Immature natural killer cell (primary cell): ENCODE data around the gene KRTAP10-9. TPM values are rescaled to one million over a fixed set of nuclear protein-coding genes. Genes with fewer than 3 reads are reported as not detected.
A peak's percentile ranks its signal among the peaks of the same experiment; 100 is the strongest.
"Not testable (repeated sequence)": the region's sequence is repeated elsewhere in the genome, so short reads cannot be mapped to it uniquely, and the experiment has no call there.

Experiments used
- DNase-seq, 3 donors: peaks; one replicate each; pipeline ENCODE4 v3.0.0; 2022; ENCODE audit warnings: mixed read lengths in 1 of 3
- H3K27ac Mint-ChIP-seq, 6 donors: one replicate each; pipeline ENCODE4 v1.8.0; 2020; ENCODE audit warnings: mixed read lengths in 6 of 6, mild to moderate bottlenecking in 5 of 6, inconsistent platforms in 4 of 6, moderate library complexity in 3 of 6
- H3K27me3 Mint-ChIP-seq, 3 donors: one replicate each; pipeline ENCODE4 v1.8.0; 2020 to 2021; ENCODE audit warnings: low read depth in 3 of 3, mild to moderate bottlenecking in 3 of 3, mixed read lengths in 3 of 3, moderate library complexity in 3 of 3, inconsistent platforms in 1 of 3
- H3K36me3 Mint-ChIP-seq, 3 donors: one replicate each; pipeline ENCODE4 v1.8.0; 2020; ENCODE audit warnings: mixed read lengths in 3 of 3, inconsistent platforms in 2 of 3, mild to moderate bottlenecking in 2 of 3
- H3K4me1 Mint-ChIP-seq, 2 donors: one replicate each; pipeline ENCODE4 v1.8.0; 2020; ENCODE audit warnings: inconsistent platforms in 2 of 2, mild to moderate bottlenecking in 2 of 2, mixed read lengths in 2 of 2, moderate library complexity in 1 of 2
- H3K4me3 Mint-ChIP-seq, 5 donors: one replicate each; pipeline ENCODE4 v1.8.0; 2020; ENCODE audit warnings: mild to moderate bottlenecking in 5 of 5, mixed read lengths in 5 of 5, inconsistent platforms in 3 of 5, moderate library complexity in 3 of 5
- H3K9me3 Mint-ChIP-seq, 6 donors: one replicate each; pipeline ENCODE4 v1.8.0; 2020; ENCODE audit warnings: mild to moderate bottlenecking in 6 of 6, mixed read lengths in 6 of 6, inconsistent platforms in 4 of 6, moderate library complexity in 3 of 6
- polyA plus RNA-seq, 3 donors: library from polyadenylated mRNA; unstranded; fragments of 300-500 nt; fragmentation: Illumina TruSeq; gene quantifications; one replicate each; pipeline ENCODE4 v1.2.3, GENCODE V29; 2021

Gene KRTAP10-9, protein sequence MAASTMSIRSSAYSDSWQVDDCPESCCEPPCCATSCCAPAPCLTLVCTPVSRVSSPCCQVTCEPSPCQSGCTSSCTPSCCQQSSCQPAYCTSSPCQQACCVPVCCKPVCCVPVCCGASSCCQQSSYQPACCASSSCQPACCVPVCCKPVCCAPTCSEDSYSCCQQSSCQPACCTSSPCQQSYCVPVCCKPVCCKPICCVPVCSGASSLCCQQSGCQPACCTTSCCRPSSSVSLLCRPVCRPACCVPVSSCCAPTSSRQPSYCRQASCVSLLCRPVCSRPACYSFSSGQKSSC
- not detected for polyA plus RNA-seq

DNA sequence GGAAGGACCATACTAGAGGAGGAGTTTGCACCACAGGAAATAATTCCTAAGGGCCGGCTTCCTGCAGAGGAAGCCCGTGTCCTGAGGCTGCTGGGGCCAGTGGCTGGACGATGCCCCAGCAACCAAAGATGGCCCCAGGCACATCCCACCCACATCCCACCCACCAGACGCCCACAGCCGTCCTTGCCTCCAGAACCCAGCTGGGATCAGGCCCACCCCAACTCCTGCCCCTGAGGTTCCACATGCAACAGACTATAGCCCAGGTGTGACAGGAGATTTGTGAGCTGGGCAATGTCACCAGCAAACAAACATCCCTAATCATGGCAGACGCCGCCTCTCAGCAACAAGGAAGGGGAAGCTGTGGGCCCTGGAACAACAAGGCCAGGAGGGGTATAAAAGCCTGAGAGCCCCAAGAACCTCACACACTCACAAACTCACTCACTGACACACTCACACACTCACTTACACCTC, at the start of gene KRTAP10-9:
Gene KRTAP10-9 (plus strand): TSS at position 421 of the 471 bp plus-strand sequence. CDS start 79 bp downstream, outside the sequence.
- H3K9me3 Mint-ChIP-seq, result peaks cover 19 to 45% (median 39%) of the 10 kb centered on the region in 6 donors
- peak within 1 kb of the TSS; percentile 51 to 78 (median 68) for H3K4me3 Mint-ChIP-seq
- peak within 1 kb of the TSS; percentile 56 to 92 (median 82) for H3K27ac Mint-ChIP-seq
- peaks cover 2 to 10% (median 6%) of the 10 kb centered on the region in 3 donors for H3K27me3 Mint-ChIP-seq
- H3K36me3 Mint-ChIP-seq, result peaks cover 23 to 36% (median 28%) of the 10 kb centered on the region in 3 donors
- H3K4me1 Mint-ChIP-seq, result peaks cover 57 to 70% of the 10 kb centered on the region in 2 donors
- no peak for DNase-seq

- Mint-ChIP-seq H3K36me3 (peaks cover 0 to 6% (median 3%) of the 10 kb centered on the region in 3 donors), H3K27me3 (peaks cover 4 to 12% (median 7%) of the 10 kb centered on the region in 3 donors), H3K4me1 (no peaks in the 10 kb centered on the region), H3K4me3 (no peak overlapping the region), H3K27ac (no peak overlapping the region), H3K9me3 (peaks cover 9 to 24% (median 18%) of the 10 kb centered on the region in 6 donors)
- no peak for DNase-seq
These were observed 48.4 kb upstream of the KRTAP10-9 start for GRCh38 chr21:44578371-44579055.

GRCh38 chr21:44579056-44579832, 47.6 kb upstream of the KRTAP10-9 start:
- H3K4me1 Mint-ChIP-seq, result no peaks in the 10 kb centered on the region
- H3K36me3 Mint-ChIP-seq, result peaks cover 0 to 6% (median 3%) of the 10 kb centered on the region in 3 donors
- peaks cover 4 to 15% (median 7%) of the 10 kb centered on the region in 3 donors for H3K27me3 Mint-ChIP-seq
- H3K9me3 Mint-ChIP-seq, result peaks cover 9 to 24% (median 18%) of the 10 kb centered on the region in 6 donors
- no peak for DNase-seq
- H3K27ac Mint-ChIP-seq, result no peak overlapping the region
- H3K4me3 Mint-ChIP-seq, result no peak overlapping the region

GRCh38 chr21:44579833-44580144, 47.1 kb upstream of the KRTAP10-9 start:
- DNase-seq, result no peak
- no peaks in the 10 kb centered on the region for H3K4me1 Mint-ChIP-seq
- peaks cover 0 to 6% (median 3%) of the 10 kb centered on the region in 3 donors for H3K36me3 Mint-ChIP-seq
- H3K27ac Mint-ChIP-seq, result no peak overlapping the region
- H3K27me3 Mint-ChIP-seq, result peaks cover 4 to 13% (median 7%) of the 10 kb centered on the region in 3 donors
- H3K9me3 Mint-ChIP-seq, result peaks cover 10 to 24% (median 18%) of the 10 kb centered on the region in 6 donors
- H3K4me3 Mint-ChIP-seq, result peak overlapping the region in 1 of 5 donors; percentile 21

DNA sequence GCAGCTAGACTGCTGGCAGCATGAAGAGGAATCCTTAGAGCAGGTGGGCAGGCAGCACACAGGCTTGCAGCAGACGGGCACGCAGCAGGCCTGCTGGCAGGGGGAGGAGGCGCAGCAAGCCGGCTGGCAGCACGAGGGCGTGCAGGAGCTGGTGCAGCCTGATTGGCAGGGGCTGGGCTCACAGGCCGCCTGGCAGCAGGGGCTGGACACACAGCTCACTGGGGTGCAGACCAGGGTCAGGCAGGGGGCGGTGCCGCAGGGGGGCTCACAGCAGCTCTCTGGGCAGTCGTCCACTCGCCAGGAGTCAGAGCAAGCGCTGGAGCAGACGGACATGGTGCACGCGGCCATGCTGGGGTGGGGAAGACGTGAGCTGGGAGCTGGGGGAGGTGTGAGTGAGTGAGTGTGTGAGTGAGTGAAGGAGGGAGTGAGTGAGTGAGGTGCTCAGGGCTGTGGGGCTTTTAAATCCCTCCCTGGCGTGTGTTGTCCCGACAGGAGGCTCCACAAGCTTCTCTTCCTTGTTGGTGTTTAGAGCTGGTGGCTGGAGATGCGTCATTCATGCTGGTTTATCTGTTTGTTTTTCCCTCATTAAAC, 46.6 kb upstream of the KRTAP10-9 start, which contains the start of gene KRTAP10-5:
Gene KRTAP10-5 (minus strand): TSS at position 374 of the 591 bp plus-strand sequence. CDS start 26 bp downstream, at position 348.
- H3K4me3 Mint-ChIP-seq, result peak within 1 kb of the TSS in 2 of 5 donors; percentile 18 to 21
- not testable (repeated sequence) for DNase-seq

GRCh38 chr21:44581158-44581557, 45.7 kb upstream of the KRTAP10-9 start:
- Mint-ChIP-seq H3K36me3 (peaks cover 0 to 6% (median 3%) of the 10 kb centered on the region in 3 donors), H3K27me3 (peaks cover 4 to 20% (median 11%) of the 10 kb centered on the region in 3 donors), H3K4me3 (no peak overlapping the region), H3K9me3 (peaks cover 6 to 24% (median 18%) of the 10 kb centered on the region in 6 donors), H3K27ac (no peak overlapping the region), H3K4me1 (no peaks in the 10 kb centered on the region)
- DNase-seq, result no peak

More for the DNA sequence above, 46.6 kb upstream of the KRTAP10-9 start, which contains the start of gene KRTAP10-5:
- not testable (repeated sequence) for H3K36me3 Mint-ChIP-seq, H3K4me1 Mint-ChIP-seq
- H3K27ac Mint-ChIP-seq, result peak within 1 kb of the TSS in 1 of 6 donors; percentile 39
- H3K9me3 Mint-ChIP-seq, result peaks cover 10 to 24% (median 18%) of the 10 kb centered on the region in 6 donors
- H3K27me3 Mint-ChIP-seq, result peaks cover 4 to 14% (median 9%) of the 10 kb centered on the region in 3 donors

DNA sequence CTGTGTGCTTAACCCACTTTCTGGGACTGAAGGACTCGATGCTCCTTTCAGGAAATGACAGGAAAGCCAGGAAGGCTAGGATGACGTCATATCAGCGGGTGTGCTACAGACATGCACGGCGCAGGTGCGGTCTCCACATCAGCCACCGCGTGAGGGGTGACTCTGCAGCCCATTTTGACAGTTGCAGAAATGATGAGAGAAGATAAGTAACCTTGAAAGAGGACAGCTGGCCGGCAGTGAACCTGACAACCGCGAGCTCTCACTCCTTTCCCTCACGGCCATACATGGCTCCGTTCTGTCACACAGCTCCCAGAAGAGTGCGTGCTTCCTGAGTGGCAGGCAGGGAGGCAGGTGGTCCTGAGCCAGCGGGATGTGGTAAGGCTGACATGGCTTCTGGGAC, 44.8 kb upstream of the KRTAP10-9 start:
- H3K4me1 Mint-ChIP-seq, result no peaks in the 10 kb centered on the region
- H3K27me3 Mint-ChIP-seq, result peaks cover 4 to 27% (median 12%) of the 10 kb centered on the region in 3 donors
- no peak overlapping the region for H3K27ac Mint-ChIP-seq
- peaks cover 0 to 6% (median 3%) of the 10 kb centered on the region in 3 donors for H3K36me3 Mint-ChIP-seq
- H3K9me3 Mint-ChIP-seq, result peaks cover 6 to 19% (median 17%) of the 10 kb centered on the region in 6 donors
- no peak for DNase-seq
- no peak overlapping the region for H3K4me3 Mint-ChIP-seq

DNA sequence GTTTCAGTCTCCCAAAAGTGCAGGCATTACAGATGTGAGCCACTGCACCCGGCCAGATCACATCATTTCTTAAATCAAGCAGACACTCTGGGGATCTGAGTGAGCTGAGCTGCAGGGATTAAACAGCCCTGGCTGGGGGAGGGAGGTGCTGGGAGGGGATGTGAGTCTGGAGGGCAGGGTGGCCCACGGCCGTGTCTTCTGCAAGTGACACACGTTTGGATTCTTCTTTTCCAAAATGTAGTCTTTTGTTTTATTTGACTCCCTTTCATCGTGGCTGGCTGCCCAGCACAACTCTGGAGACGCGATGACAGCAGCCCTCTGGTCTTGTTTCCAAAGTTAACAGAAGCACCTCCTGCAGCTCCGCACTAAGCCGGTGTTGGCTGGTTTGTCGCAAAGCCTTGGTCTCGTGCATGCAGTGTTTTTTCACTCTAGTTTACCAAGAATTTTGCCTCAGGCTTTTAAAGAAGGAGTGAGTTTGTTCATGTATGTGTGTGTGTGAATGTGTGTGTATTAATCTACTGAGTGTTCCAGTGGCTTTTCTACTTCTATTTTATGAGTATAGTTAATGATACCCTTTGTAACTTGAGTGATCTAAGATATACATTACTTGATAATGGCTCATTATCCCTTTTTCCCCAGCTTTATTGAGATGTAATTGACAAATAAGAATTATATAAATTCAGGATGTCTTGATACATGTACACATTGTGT, 43.6 kb upstream of the KRTAP10-9 start:
- H3K27me3 Mint-ChIP-seq, result peaks cover 4 to 28% (median 18%) of the 10 kb centered on the region in 3 donors
- H3K9me3 Mint-ChIP-seq, result peaks cover 6 to 19% (median 14%) of the 10 kb centered on the region in 6 donors
- no peak for DNase-seq
- H3K36me3 Mint-ChIP-seq, result peaks cover 0 to under 1% (median 0%) of the 10 kb centered on the region in 3 donors
- H3K4me3 Mint-ChIP-seq, result no peak overlapping the region
- H3K4me1 Mint-ChIP-seq, result no peaks in the 10 kb centered on the region
- no peak overlapping the region for H3K27ac Mint-ChIP-seq

GRCh38 chr21:44583800-44584147, 43.1 kb upstream of the KRTAP10-9 start:
- Mint-ChIP-seq H3K4me1 (no peaks in the 10 kb centered on the region), H3K36me3 (no peaks in the 10 kb centered on the region), H3K27ac (no peak overlapping the region), H3K4me3 (no peak overlapping the region), H3K9me3 (peaks cover 6 to 19% (median 14%) of the 10 kb centered on the region in 6 donors), H3K27me3 (peaks cover 4 to 28% (median 18%) of the 10 kb centered on the region in 3 donors)
- DNase-seq, result no peak

DNA sequence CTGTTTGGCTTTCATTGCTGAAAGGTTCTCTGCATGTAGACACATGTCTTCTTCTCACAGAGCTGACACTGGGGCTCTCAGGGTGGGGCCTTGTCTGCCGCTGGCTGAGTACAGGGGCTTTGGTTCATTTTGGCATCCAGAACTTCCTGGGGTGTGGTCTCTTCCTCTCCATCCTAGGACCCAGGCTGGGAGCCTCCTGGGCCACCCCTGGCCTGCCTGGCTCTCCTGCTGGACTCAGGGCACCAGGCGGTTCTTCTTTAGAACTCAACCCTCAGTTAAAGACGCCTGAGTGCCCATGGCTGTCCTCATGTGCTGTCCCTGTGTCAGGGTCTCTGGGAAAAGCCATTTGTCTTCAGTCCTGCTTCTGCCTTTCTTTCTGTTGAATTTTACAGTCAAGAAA, 41.0 kb upstream of the KRTAP10-9 start:
- no peak overlapping the region for H3K27ac Mint-ChIP-seq
- H3K9me3 Mint-ChIP-seq, result peaks cover 4 to 17% (median 10%) of the 10 kb centered on the region in 6 donors
- H3K27me3 Mint-ChIP-seq, result peaks cover 4 to 26% (median 16%) of the 10 kb centered on the region in 3 donors
- no peak for DNase-seq
- no peak overlapping the region for H3K4me3 Mint-ChIP-seq
- H3K36me3 Mint-ChIP-seq, result no peaks in the 10 kb centered on the region
- no peaks in the 10 kb centered on the region for H3K4me1 Mint-ChIP-seq

- Mint-ChIP-seq H3K27ac (no peak overlapping the region), H3K4me1 (no peaks in the 10 kb centered on the region), H3K4me3 (no peak overlapping the region), H3K9me3 (peaks cover 0 to 1% (median 0%) of the 10 kb centered on the region in 6 donors), H3K27me3 (peaks cover 2 to 15% (median 14%) of the 10 kb centered on the region in 3 donors), H3K36me3 (no peaks in the 10 kb centered on the region)
- DNase-seq, result no peak
These were observed 37.8 kb upstream of the KRTAP10-9 start for GRCh38 chr21:44589094-44589493.

DNA sequence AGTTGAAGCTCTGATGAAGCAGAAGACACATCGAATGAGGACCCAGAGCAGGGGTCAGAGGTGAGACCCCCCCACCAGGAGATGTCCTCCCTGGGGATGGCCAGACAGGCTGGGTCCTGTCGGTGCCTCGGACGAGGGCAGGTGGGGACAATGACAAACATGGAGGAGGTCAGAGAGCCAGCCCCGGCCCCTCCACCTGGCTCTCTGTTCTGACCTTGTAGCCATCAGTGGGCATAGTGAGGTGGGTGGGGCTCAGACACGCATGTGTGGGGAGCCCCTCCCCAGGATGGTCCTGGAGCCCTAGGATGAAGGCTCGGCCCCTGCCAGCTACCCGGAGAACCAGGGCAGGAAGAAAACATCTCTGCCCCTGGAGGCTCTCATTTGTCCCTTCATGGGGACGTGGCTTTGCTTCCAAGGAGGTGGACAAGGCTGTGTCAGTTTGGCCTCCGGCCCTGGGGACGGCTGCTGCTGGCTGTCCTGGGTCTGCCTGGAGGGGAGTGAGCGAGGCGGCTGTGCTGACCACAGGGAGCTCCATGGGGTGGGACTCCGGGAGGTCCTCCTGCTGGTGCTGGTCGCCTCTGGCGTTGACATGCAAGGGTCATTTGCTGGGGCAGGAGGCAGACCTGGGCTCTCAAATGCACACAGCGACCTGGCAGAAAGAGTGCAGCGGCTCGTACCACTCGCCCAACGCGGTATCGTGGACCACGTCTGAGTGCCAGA, 37.1 kb upstream of the KRTAP10-9 start:
- Mint-ChIP-seq H3K4me3 (no peak overlapping the region), H3K27me3 (peaks cover 2 to 15% (median 14%) of the 10 kb centered on the region in 3 donors), H3K27ac (no peak overlapping the region), H3K4me1 (no peaks in the 10 kb centered on the region), H3K36me3 (no peaks in the 10 kb centered on the region), H3K9me3 (no peaks in the 10 kb centered on the region)
- DNase-seq, result no peak
